T-helper 2 cell treated with Interferon-gamma antibody and Interleukin-4, amounts not matched to agents 5 μg/mL and 100 μg/mL, for 36 hours (primary cell): ENCODE results near the gene ECHS1.
A peak's percentile ranks its signal among the peaks of the same experiment; 100 is the strongest.
"Not testable (repeated sequence)": the region's sequence is repeated elsewhere in the genome, so short reads cannot be mapped to it uniquely, and the experiment has no call there.

ENCODE experiments used
- DNase-seq: peaks from one replicate; pipeline ENCODE4 v3.0.0; 2021; ENCODE audit warnings: low spot score
- H3K27ac Mint-ChIP-seq: one replicate; pipeline ENCODE4 v1.8.0; 2021; ENCODE audit warnings: mild to moderate bottlenecking, mixed read lengths
- H3K27me3 Mint-ChIP-seq: one replicate; pipeline ENCODE4 v1.8.0; 2021; ENCODE audit warnings: low read depth, mixed read lengths
- H3K36me3 Mint-ChIP-seq: one replicate; pipeline ENCODE4 v1.8.0; 2021; ENCODE audit warnings: low read depth, mixed read lengths
- H3K4me1 Mint-ChIP-seq: one replicate; pipeline ENCODE4 v1.8.0; 2021; ENCODE audit warnings: low read depth, mixed read lengths
- H3K4me3 Mint-ChIP-seq: one replicate; pipeline ENCODE4 v1.8.0; 2022; ENCODE audit warnings: mild to moderate bottlenecking, moderate library complexity, mixed read lengths
- H3K9me3 Mint-ChIP-seq: one replicate; pipeline ENCODE4 v1.8.0; 2021; ENCODE audit warnings: mixed read lengths

The ECHS1 gene

GRCh38 chr10:133391761-133392518 lies 18.8 kb upstream of the ECHS1 start:
- H3K9me3 Mint-ChIP-seq = no peaks in the 10 kb centered on the region
- no peaks in the 10 kb centered on the region for H3K27me3 Mint-ChIP-seq
- peaks cover 41% of the 10 kb centered on the region for H3K4me1 Mint-ChIP-seq
- H3K36me3 Mint-ChIP-seq = peaks cover 15% of the 10 kb centered on the region
- peak overlapping the region; percentile 86 for H3K4me3 Mint-ChIP-seq
- H3K27ac Mint-ChIP-seq = peak overlapping the region; percentile 95
- no peak for DNase-seq

DNA sequence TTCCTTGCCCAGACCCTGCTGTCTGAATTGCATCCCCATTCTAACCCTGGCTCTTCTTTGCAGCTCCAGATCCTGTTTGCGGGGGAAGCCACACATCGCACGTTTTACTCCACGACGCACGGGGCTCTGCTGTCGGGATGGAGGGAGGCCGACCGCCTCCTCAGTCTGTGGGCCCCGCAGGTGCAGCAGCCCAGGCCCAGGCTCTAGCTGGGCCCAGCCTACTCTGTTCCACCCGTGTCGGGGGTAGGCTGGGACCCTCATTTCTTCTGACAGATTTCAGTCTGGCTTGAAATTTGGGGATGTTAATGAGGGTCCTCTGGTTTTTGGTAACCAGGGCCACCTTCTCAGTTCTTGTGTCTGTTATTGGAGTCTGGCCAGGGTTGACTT lies 18.1 kb upstream of the ECHS1 start:
- DNase-seq = no peak
- Mint-ChIP-seq H3K4me1 (peaks cover 38% of the 10 kb centered on the region), H3K27ac (peak overlapping the region; percentile 95), H3K27me3 (no peaks in the 10 kb centered on the region), H3K4me3 (peak overlapping the region; percentile 86), H3K9me3 (no peaks in the 10 kb centered on the region), H3K36me3 (peaks cover 13% of the 10 kb centered on the region)

- DNase-seq = no peak
- Mint-ChIP-seq H3K36me3 (peaks cover 12% of the 10 kb centered on the region), H3K4me1 (peaks cover 38% of the 10 kb centered on the region), H3K27me3 (no peaks in the 10 kb centered on the region), H3K4me3 (peak overlapping the region; percentile 86), H3K9me3 (no peaks in the 10 kb centered on the region), H3K27ac (peak overlapping the region; percentile 95)
Observed at GRCh38 chr10:133390597-133391248, 17.6 kb upstream of the ECHS1 start.

DNA sequence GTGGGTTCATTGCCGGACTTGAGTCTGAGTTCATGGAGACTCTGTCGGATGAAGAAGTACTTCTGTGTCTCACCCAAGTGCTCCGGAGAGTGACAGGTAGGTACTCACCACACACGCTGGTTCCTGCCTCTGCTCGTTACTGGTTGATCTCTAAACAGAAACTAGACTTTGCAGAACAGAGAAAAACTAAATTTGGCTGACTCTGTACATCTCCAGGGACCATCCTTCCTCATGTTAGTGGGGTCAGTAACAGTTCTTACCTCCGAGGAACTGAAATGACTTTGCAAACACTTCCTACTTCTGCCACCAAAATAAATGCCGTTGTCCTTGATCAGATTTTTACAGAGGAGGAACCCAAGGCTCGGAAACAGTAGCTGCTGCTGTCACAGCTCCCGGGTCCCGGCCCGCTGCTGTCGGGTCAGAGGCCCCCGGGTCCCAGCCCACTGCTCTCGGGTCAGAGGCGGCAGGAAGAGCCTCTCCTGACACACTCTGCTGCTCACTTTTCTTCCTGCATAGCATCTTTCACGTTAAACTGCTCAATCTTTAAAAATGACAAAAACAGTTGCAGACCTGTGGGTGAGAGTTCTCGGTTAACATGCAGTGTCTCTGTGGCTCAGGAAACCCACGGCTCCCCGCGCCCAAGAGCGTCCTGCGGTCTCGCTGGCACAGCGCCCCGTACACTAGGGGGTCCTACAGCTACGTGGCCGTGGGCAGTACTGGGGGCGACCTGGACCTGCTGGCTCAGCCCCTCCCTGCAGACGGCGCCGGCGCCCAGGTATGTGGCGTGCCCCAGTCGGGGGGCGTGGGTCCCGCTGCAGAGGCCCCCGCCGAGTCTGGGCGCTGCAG lies 16.0 kb upstream of the ECHS1 start:
- Mint-ChIP-seq H3K4me3 (peak overlapping the region; percentile 86), H3K27ac (peak overlapping the region; percentile 96), H3K9me3 (no peaks in the 10 kb centered on the region), H3K36me3 (peaks cover 3% of the 10 kb centered on the region), H3K27me3 (no peaks in the 10 kb centered on the region), H3K4me1 (peaks cover 31% of the 10 kb centered on the region)
- DNase-seq = peak; percentile 33

- Mint-ChIP-seq H3K4me3 (peak overlapping the region; percentile 86), H3K27me3 (no peaks in the 10 kb centered on the region), H3K9me3 (no peaks in the 10 kb centered on the region), H3K4me1 (peaks cover 31% of the 10 kb centered on the region), H3K36me3 (peaks cover 3% of the 10 kb centered on the region), H3K27ac (peak overlapping the region; percentile 96)
- DNase-seq = no peak
Observed at GRCh38 chr10:133388236-133388972, 15.2 kb upstream of the ECHS1 start.

DNA sequence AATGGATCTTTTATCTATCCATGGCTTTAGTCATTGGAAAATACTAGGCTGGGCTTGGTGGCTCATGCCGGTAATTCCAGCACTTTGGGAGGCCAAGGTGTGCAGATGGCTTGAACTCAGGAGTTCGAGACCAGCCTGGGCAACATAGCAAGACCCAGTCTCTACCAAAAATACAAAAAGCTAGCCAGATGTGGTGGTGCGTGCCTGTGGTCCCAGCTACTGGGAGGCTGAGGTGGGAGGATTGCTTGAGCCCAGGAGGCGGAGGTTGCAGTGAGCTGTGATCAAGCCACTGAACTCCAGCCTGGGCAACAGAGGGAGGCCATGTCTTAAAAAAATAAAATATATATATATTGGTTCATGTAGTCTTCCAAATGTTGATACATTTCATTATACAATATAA lies 13.8 kb upstream of the ECHS1 start:
- H3K27me3 Mint-ChIP-seq, H3K27ac Mint-ChIP-seq, H3K36me3 Mint-ChIP-seq, H3K4me3 Mint-ChIP-seq, DNase-seq, H3K9me3 Mint-ChIP-seq: not testable (repeated sequence)
- peaks cover 32% of the 10 kb centered on the region for H3K4me1 Mint-ChIP-seq

GRCh38 chr10:133385214-133385613 lies 12.1 kb upstream of the ECHS1 start:
- Mint-ChIP-seq H3K36me3 (peaks cover 3% of the 10 kb centered on the region), H3K27ac (no peak overlapping the region), H3K4me1 (peaks cover 20% of the 10 kb centered on the region)

GRCh38 chr10:133384071-133384470 lies 10.9 kb upstream of the ECHS1 start:
- Mint-ChIP-seq H3K4me1 (peaks cover 11% of the 10 kb centered on the region), H3K36me3 (peaks cover 3% of the 10 kb centered on the region)

More at GRCh38 chr10:133385214-133385613, 12.1 kb upstream of the ECHS1 start:
- Mint-ChIP-seq H3K4me3 (no peak overlapping the region), H3K9me3 (no peaks in the 10 kb centered on the region), H3K27me3 (no peaks in the 10 kb centered on the region)
- no peak for DNase-seq

DNA sequence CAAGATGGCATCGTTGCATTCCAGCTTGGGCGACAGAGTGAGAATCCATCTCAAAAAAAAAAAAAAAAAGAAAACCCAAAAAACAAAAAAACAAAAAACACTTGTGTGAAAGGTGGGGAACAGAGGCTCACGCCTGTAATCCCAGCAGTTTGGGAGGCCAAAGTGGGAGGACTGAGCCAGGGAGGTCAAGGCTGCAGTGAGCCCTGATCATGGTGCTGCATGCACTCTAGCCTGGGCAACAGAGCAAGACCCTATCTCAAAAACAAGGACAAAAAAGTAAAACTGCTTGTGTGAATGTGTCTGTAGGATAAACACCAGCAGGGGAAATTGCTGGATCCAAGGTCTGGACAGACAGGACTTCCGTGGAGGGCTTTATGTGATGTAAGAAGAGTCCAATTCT lies 10.4 kb upstream of the ECHS1 start:
- H3K27ac Mint-ChIP-seq = no peak overlapping the region
- H3K4me3 Mint-ChIP-seq = no peak overlapping the region
- H3K9me3 Mint-ChIP-seq = no peaks in the 10 kb centered on the region
- H3K4me1 Mint-ChIP-seq = peaks cover 8% of the 10 kb centered on the region
- H3K36me3 Mint-ChIP-seq = peaks cover 3% of the 10 kb centered on the region
- no peak for DNase-seq
- H3K27me3 Mint-ChIP-seq = no peaks in the 10 kb centered on the region

More at GRCh38 chr10:133384071-133384470, 10.9 kb upstream of the ECHS1 start:
- Mint-ChIP-seq H3K4me3 (no peak overlapping the region), H3K9me3 (no peaks in the 10 kb centered on the region), H3K27ac (no peak overlapping the region), H3K27me3 (no peaks in the 10 kb centered on the region)
- DNase-seq = no peak

- Mint-ChIP-seq H3K9me3 (no peaks in the 10 kb centered on the region), H3K36me3 (no peaks in the 10 kb centered on the region), H3K4me1 (peaks cover 4% of the 10 kb centered on the region), H3K27ac (no peak overlapping the region), H3K4me3 (no peak overlapping the region), H3K27me3 (no peaks in the 10 kb centered on the region)
- no peak for DNase-seq
Observed at GRCh38 chr10:133381036-133381435, 7.9 kb upstream of the ECHS1 start.

GRCh38 chr10:133379801-133380666 lies 6.9 kb upstream of the ECHS1 start:
- Mint-ChIP-seq H3K27me3 (peaks cover under 1% of the 10 kb centered on the region), H3K36me3 (no peaks in the 10 kb centered on the region), H3K27ac (no peak overlapping the region), H3K9me3 (no peaks in the 10 kb centered on the region), H3K4me3 (peak overlapping the region; percentile 60), H3K4me1 (peaks cover 4% of the 10 kb centered on the region)
- DNase-seq = no peak

- H3K4me3 Mint-ChIP-seq = peak within 1 kb of the TSS; percentile 77
- peak within 1 kb of the TSS; percentile 55 for H3K27ac Mint-ChIP-seq
- no peaks in the 10 kb centered on the region for H3K36me3 Mint-ChIP-seq
Observed at GRCh38 chr10:133379152-133379800, 6.1 kb upstream of the ECHS1 start, which contains the start of gene PAOX. Gene PAOX, plus strand, starts transcription at chr10:133379262. Its CDS starts 55 bp downstream, at chr10:133379317.

More at GRCh38 chr10:133379152-133379800, 6.1 kb upstream of the ECHS1 start, which contains the start of gene PAOX:
- peak; percentile 67 for DNase-seq
- Mint-ChIP-seq H3K4me1 (peaks cover 7% of the 10 kb centered on the region), H3K9me3 (no peaks in the 10 kb centered on the region), H3K27me3 (peaks cover 2% of the 10 kb centered on the region)
